Epithelial cell of prostate (primary cell): ENCODE results near the gene C19orf18.
"Not testable (repeated sequence)": the region's sequence is repeated elsewhere in the genome, so short reads cannot be mapped to it uniquely, and the experiment has no call there.

ENCODE experiments used
- DNase-seq: peaks from one replicate; pipeline ENCODE4 v3.0.0-alpha.2; 2011; ENCODE audit warnings: low read depth, low spot score
- H3K27ac ChIP-seq: fragments of 450-650 bp; 2 replicates; pipeline ENCODE4 v1.5.1; 2017; ENCODE audit warnings: mild to moderate bottlenecking

C19orf18 gene

GRCh38 chr19:57974434-57974833 is at the start of gene C19orf18:
TSS of gene C19orf18 (minus strand) at chr19:57974534. CDS start at chr19:57974432, 102 bp downstream.
- DNase-seq: no peak
- no peak within 1 kb of the TSS for H3K27ac ChIP-seq

- no peak overlapping the region for H3K27ac ChIP-seq
- DNase-seq: no peak
Observed at GRCh38 chr19:58022283-58022660, 47.9 kb upstream of the C19orf18 start.

- DNase-seq: no peak
- H3K27ac ChIP-seq: no peak overlapping the region
Observed at GRCh38 chr19:58021541-58022282, 47.4 kb upstream of the C19orf18 start.

- no peak overlapping the region for H3K27ac ChIP-seq
- no peak for DNase-seq
Observed at GRCh38 chr19:58020129-58020528, 45.8 kb upstream of the C19orf18 start.

- no peak overlapping the region for H3K27ac ChIP-seq
- no peak for DNase-seq
Observed at GRCh38 chr19:58014141-58014540, 39.8 kb upstream of the C19orf18 start.

- H3K27ac ChIP-seq: no peak overlapping the region
- no peak for DNase-seq
Observed at GRCh38 chr19:58010507-58010906, 36.2 kb upstream of the C19orf18 start.

- peak overlapping the region; percentile 86 for H3K27ac ChIP-seq
- DNase-seq: no peak
Observed at GRCh38 chr19:58009666-58010301, 35.5 kb upstream of the C19orf18 start.

GRCh38 chr19:58009301-58009665 is 34.9 kb upstream of the C19orf18 start:
- H3K27ac ChIP-seq: peak overlapping the region; percentile 86
- no peak for DNase-seq

- not testable (repeated sequence) for DNase-seq
Observed at GRCh38 chr19:58008877-58009276, 34.5 kb upstream of the C19orf18 start.

GRCh38 chr19:58007285-58007684 is 33.0 kb upstream of the C19orf18 start:
- no peak overlapping the region for H3K27ac ChIP-seq
- DNase-seq: no peak

More at GRCh38 chr19:58008877-58009276, 34.5 kb upstream of the C19orf18 start:
- peak overlapping the region; percentile 86 for H3K27ac ChIP-seq

- H3K27ac ChIP-seq: peak overlapping the region; percentile 73
- DNase-seq: no peak
Observed at GRCh38 chr19:58003174-58003828, 29.0 kb upstream of the C19orf18 start.

- peak within 1 kb of the TSS; percentile 73 for H3K27ac ChIP-seq
- no peak for DNase-seq
Observed at GRCh38 chr19:58002384-58003173, 28.2 kb upstream of the C19orf18 start, which contains the start of gene ZNF606. TSS of gene ZNF606 (minus strand) at chr19:58002820. CDS start at chr19:58001319, 1,501 bp downstream.

GRCh38 chr19:58001895-58002369 is 27.6 kb upstream of the C19orf18 start:
- H3K27ac ChIP-seq: peak overlapping the region; percentile 73
- no peak for DNase-seq

- no peak overlapping the region for H3K27ac ChIP-seq
- no peak for DNase-seq
Observed at GRCh38 chr19:58000677-58001076, 26.3 kb upstream of the C19orf18 start.

GRCh38 chr19:57992841-57993240 is 18.5 kb upstream of the C19orf18 start:
- no peak for DNase-seq
- H3K27ac ChIP-seq: no peak overlapping the region

- no peak for DNase-seq
Observed at GRCh38 chr19:57978586-57979289, 4.4 kb upstream of the C19orf18 start.

GRCh38 chr19:57964761-57965160 is 9.6 kb downstream of the C19orf18 start:
- H3K27ac ChIP-seq: no peak overlapping the region
- DNase-seq: no peak

More at GRCh38 chr19:57978586-57979289, 4.4 kb upstream of the C19orf18 start:
- no peak overlapping the region for H3K27ac ChIP-seq

- no peak for DNase-seq
- no peak overlapping the region for H3K27ac ChIP-seq
Observed at GRCh38 chr19:57961785-57962184, 12.5 kb downstream of the C19orf18 start.

- no peak for DNase-seq
Observed at GRCh38 chr19:57954996-57955395, 19.3 kb downstream of the C19orf18 start.

GRCh38 chr19:57949702-57950101 is 24.6 kb downstream of the C19orf18 start:
- DNase-seq: no peak
- no peak overlapping the region for H3K27ac ChIP-seq

More at GRCh38 chr19:57954996-57955395, 19.3 kb downstream of the C19orf18 start:
- H3K27ac ChIP-seq: no peak overlapping the region
